ENCODE data around the gene HOXA11.

HOXA11 gene

DNA sequence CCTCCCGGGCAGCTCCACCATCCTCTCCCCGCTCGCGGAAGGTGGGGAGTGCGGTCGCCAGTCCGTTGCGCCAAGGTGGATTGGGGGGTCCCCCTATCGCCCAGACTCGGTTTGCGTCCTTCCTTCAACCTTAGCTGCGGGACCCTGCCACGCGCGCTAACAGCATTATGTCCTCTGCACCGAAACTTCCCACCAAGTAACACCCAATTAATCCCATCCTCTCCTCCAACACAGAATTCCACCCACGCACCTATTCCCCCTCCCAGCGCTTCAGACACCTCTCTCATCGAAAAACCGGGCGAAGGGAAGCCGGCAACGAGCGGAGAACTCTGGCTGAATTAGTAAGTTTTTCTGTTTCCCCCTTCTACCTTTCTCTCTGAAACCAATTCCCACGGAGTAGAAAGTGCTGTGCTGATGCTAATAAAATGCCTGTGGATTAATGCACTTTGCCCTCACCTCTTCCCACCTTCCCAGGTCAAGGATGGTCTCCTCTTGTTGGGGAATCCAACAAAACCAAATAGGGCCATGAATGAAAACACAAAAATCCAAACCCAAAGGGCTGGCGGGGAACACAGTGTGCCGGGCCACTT, 33.6 kb downstream of the HOXA11 start:
- Histone ChIP-seq H3K14ac (ENCODE audit: low read length) (no peak overlapping the region), H3K36me3 (ENCODE audit: control insufficient read depth in 1 of 2, insufficient read depth in 2 of 2, low read length in 2 of 2) (no peaks in the 10 kb centered on the region), H3K9ac (ENCODE audit: low read length) (no peak overlapping the region), H3K79me1 (ENCODE audit: low read length) (no peaks in the 10 kb centered on the region), H4K91ac (ENCODE audit: low read depth, low read length) (no peak overlapping the region), H3K27ac (ENCODE audit: low read depth, low read length) (no peak overlapping the region), H3K23ac (ENCODE audit: low read length) (no peak overlapping the region), H3K4me2 (ENCODE audit: low read length) (peak overlapping the region; percentile 59), H3K4me3 (ENCODE audit: low read depth, low read length) (no peak overlapping the region), H3K9me3 (ENCODE audit: insufficient read depth, low read depth, low read length) (peaks cover 49% of the 10 kb centered on the region), H2AK5ac (ENCODE audit: low read length) (no peak overlapping the region), H3K79me2 (ENCODE audit: control insufficient read depth, insufficient read depth, low read length, poor library complexity) (no peaks in the 10 kb centered on the region), H3K27me3 (ENCODE audit: insufficient read depth, low read length) (peaks cover 90% of the 10 kb centered on the region), H2AFZ (ENCODE audit: insufficient read depth, low read length, poor library complexity) (no peak overlapping the region), H3K4ac (ENCODE audit: low read depth, low read length) (no peak overlapping the region), H2BK5ac (ENCODE audit: low read depth, low read length, poor library complexity) (no peak overlapping the region), H4K8ac (ENCODE audit: low read depth, low read length) (no peak overlapping the region), H2BK12ac (ENCODE audit: low read length) (no peak overlapping the region), H4K12ac (ENCODE audit: low read depth, low read length) (no peak overlapping the region), H2BK120ac (ENCODE audit: insufficient read depth, low read length, poor library complexity) (no peak overlapping the region), H3K18ac (ENCODE audit: low read length) (no peak overlapping the region), H3K4me1 (ENCODE audit: control insufficient read depth in 1 of 2, insufficient read depth in 2 of 2, low read length in 2 of 2) (peaks cover 0 to 2% of the 10 kb centered on the region in 2 experiments)
- WGBS (ENCODE audit: extremely low coverage, insufficient coverage, insufficient read length), result no CpG with 5 or more reads among the region's 27 CpGs
- DNase-seq, result no peak

- no peak overlapping the region for H3K23ac ChIP-seq (ENCODE audit: low read length)
- no peak overlapping the region for H2BK120ac ChIP-seq (ENCODE audit: insufficient read depth, low read length, poor library complexity)
- no peak overlapping the region for H4K8ac ChIP-seq (ENCODE audit: low read depth, low read length)
- H3K36me3 ChIP-seq (ENCODE audit: control insufficient read depth in 1 of 2, insufficient read depth in 2 of 2, low read length in 2 of 2), result no peaks in the 10 kb centered on the region
- H3K27ac ChIP-seq (ENCODE audit: low read depth, low read length), result no peak overlapping the region
- H2AFZ ChIP-seq (ENCODE audit: insufficient read depth, low read length, poor library complexity), result no peak overlapping the region
- H3K4me2 ChIP-seq (ENCODE audit: low read length), result peak overlapping the region; percentile 59
- peaks cover 47% of the 10 kb centered on the region for H3K9me3 ChIP-seq (ENCODE audit: insufficient read depth, low read depth, low read length)
- no peak overlapping the region for H3K4me3 ChIP-seq (ENCODE audit: low read depth, low read length)
- no peaks in the 10 kb centered on the region for H3K79me1 ChIP-seq (ENCODE audit: low read length)
- H2BK5ac ChIP-seq (ENCODE audit: low read depth, low read length, poor library complexity), result no peak overlapping the region
- H3K4ac ChIP-seq (ENCODE audit: low read depth, low read length), result no peak overlapping the region
- no peak overlapping the region for H3K9ac ChIP-seq (ENCODE audit: low read length)
- H3K79me2 ChIP-seq (ENCODE audit: control insufficient read depth, insufficient read depth, low read length, poor library complexity), result no peaks in the 10 kb centered on the region
- H4K91ac ChIP-seq (ENCODE audit: low read depth, low read length), result no peak overlapping the region
- no peak overlapping the region for H4K12ac ChIP-seq (ENCODE audit: low read depth, low read length)
- no peaks in the 10 kb centered on the region for H3K4me1 ChIP-seq (ENCODE audit: control insufficient read depth in 1 of 2, insufficient read depth in 2 of 2, low read length in 2 of 2)
- DNase-seq, result peak; percentile 50 to 83
- H3K14ac ChIP-seq (ENCODE audit: low read length), result no peak overlapping the region
- H3K18ac ChIP-seq (ENCODE audit: low read length), result no peak overlapping the region
- no CpG with 5 or more reads among the region's 58 CpGs for WGBS (ENCODE audit: extremely low coverage, insufficient coverage, insufficient read length)
- no peak overlapping the region for H2BK12ac ChIP-seq (ENCODE audit: low read length)
- peaks cover 89% of the 10 kb centered on the region for H3K27me3 ChIP-seq (ENCODE audit: insufficient read depth, low read length)
- H2AK5ac ChIP-seq (ENCODE audit: low read length), result no peak overlapping the region
These were observed 34.3 kb downstream of the HOXA11 start for GRCh38 chr7:27150568-27151340.

DNA sequence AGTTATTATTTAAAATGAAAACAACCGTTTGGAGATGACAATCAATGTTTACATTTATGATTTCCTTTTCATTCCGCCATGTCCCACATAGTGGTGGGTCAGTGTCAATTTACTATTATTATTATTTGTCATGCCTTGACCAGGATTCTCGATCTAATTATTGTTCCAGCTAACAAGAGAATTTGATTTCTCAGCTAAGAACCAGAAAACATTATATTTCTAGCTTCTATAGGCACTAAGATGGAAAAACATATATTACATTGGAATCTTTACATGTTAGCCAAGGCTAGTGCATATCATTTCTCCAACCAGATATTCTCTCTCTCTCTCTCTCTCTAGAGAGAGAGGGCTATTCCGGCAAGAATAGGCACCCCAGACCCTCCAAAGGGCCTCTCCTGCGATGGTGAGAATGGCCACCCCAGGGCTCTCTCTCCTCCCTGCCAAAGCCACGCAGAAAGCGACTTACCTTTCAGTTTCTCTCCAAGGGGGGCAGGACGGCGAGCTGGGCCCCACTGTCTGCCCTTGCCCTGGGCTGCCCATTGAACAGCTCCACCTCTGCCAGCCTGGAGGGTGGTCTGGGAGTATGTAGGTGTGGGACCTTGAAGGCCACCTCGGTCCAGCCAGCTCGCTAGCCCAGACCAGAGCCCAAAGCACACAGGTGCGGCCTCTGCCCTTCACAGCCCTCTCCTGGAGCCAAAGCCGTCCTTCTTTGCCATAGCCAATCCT, 35.0 kb downstream of the HOXA11 start:
- Histone ChIP-seq H3K27ac (ENCODE audit: low read depth, low read length) (no peak overlapping the region), H3K79me2 (ENCODE audit: control insufficient read depth, insufficient read depth, low read length, poor library complexity) (no peaks in the 10 kb centered on the region), H2AK5ac (ENCODE audit: low read length) (no peak overlapping the region), H3K23ac (ENCODE audit: low read length) (no peak overlapping the region), H3K27me3 (ENCODE audit: insufficient read depth, low read length) (peaks cover 89% of the 10 kb centered on the region), H4K12ac (ENCODE audit: low read depth, low read length) (no peak overlapping the region), H3K14ac (ENCODE audit: low read length) (no peak overlapping the region), H3K36me3 (ENCODE audit: control insufficient read depth in 1 of 2, insufficient read depth in 2 of 2, low read length in 2 of 2) (no peaks in the 10 kb centered on the region), H2AFZ (ENCODE audit: insufficient read depth, low read length, poor library complexity) (no peak overlapping the region), H2BK12ac (ENCODE audit: low read length) (no peak overlapping the region), H3K4ac (ENCODE audit: low read depth, low read length) (no peak overlapping the region), H2BK5ac (ENCODE audit: low read depth, low read length, poor library complexity) (no peak overlapping the region), H3K9me3 (ENCODE audit: insufficient read depth, low read depth, low read length) (peaks cover 45% of the 10 kb centered on the region), H3K79me1 (ENCODE audit: low read length) (no peaks in the 10 kb centered on the region), H3K4me3 (ENCODE audit: low read depth, low read length) (no peak overlapping the region), H3K4me1 (ENCODE audit: control insufficient read depth in 1 of 2, insufficient read depth in 2 of 2, low read length in 2 of 2) (no peaks in the 10 kb centered on the region), H3K18ac (ENCODE audit: low read length) (no peak overlapping the region), H4K91ac (ENCODE audit: low read depth, low read length) (no peak overlapping the region), H2BK120ac (ENCODE audit: insufficient read depth, low read length, poor library complexity) (no peak overlapping the region), H3K4me2 (ENCODE audit: low read length) (no peak overlapping the region), H4K8ac (ENCODE audit: low read depth, low read length) (no peak overlapping the region), H3K9ac (ENCODE audit: low read length) (no peak overlapping the region)
- WGBS (ENCODE audit: extremely low coverage, insufficient coverage, insufficient read length), result no CpG with 5 or more reads among the region's 13 CpGs
- no peak for DNase-seq

GRCh38 chr7:27148756-27149641, 36.0 kb downstream of the HOXA11 start:
- Histone ChIP-seq H3K36me3 (ENCODE audit: control insufficient read depth in 1 of 2, insufficient read depth in 2 of 2, low read length in 2 of 2) (no peaks in the 10 kb centered on the region), H3K4me2 (ENCODE audit: low read length) (no peak overlapping the region), H3K18ac (ENCODE audit: low read length) (no peak overlapping the region), H4K12ac (ENCODE audit: low read depth, low read length) (no peak overlapping the region), H2BK12ac (ENCODE audit: low read length) (no peak overlapping the region), H3K4me1 (ENCODE audit: control insufficient read depth in 1 of 2, insufficient read depth in 2 of 2, low read length in 2 of 2) (no peaks in the 10 kb centered on the region), H2BK120ac (ENCODE audit: insufficient read depth, low read length, poor library complexity) (no peak overlapping the region), H3K27ac (ENCODE audit: low read depth, low read length) (no peak overlapping the region), H3K27me3 (ENCODE audit: insufficient read depth, low read length) (peaks cover 89% of the 10 kb centered on the region), H3K79me2 (ENCODE audit: control insufficient read depth, insufficient read depth, low read length, poor library complexity) (no peaks in the 10 kb centered on the region), H3K23ac (ENCODE audit: low read length) (no peak overlapping the region), H2AFZ (ENCODE audit: insufficient read depth, low read length, poor library complexity) (no peak overlapping the region), H3K4me3 (ENCODE audit: low read depth, low read length) (no peak overlapping the region), H3K4ac (ENCODE audit: low read depth, low read length) (no peak overlapping the region), H3K79me1 (ENCODE audit: low read length) (no peaks in the 10 kb centered on the region), H2BK5ac (ENCODE audit: low read depth, low read length, poor library complexity) (no peak overlapping the region), H3K14ac (ENCODE audit: low read length) (no peak overlapping the region), H2AK5ac (ENCODE audit: low read length) (no peak overlapping the region), H4K8ac (ENCODE audit: low read depth, low read length) (no peak overlapping the region), H3K9ac (ENCODE audit: low read length) (no peak overlapping the region), H3K9me3 (ENCODE audit: insufficient read depth, low read depth, low read length) (peaks cover 43% of the 10 kb centered on the region), H4K91ac (ENCODE audit: low read depth, low read length) (no peak overlapping the region)
- WGBS (ENCODE audit: extremely low coverage, insufficient coverage, insufficient read length), result no CpG with 5 or more reads among the region's 30 CpGs
- no peak for DNase-seq

Measured in trophoblast cell (in vitro differentiated cells and primary cell).